HUES48 (cell line): ENCODE results near the gene ZNF20.
A peak's percentile ranks its signal among the peaks of the same experiment; 100 is the strongest.

ENCODE experiments used
- H3K27ac ChIP-seq: one replicate; pipeline ENCODE4 v1.7.0; 2013; ENCODE audit warnings: low read depth, low read length, inconsistent platforms
- H3K27me3 ChIP-seq: 2 replicates; pipeline ENCODE4 v1.6.1; 2013; ENCODE audit warnings: mild to moderate bottlenecking, low read length; ENCODE audit not compliant: control insufficient read depth, insufficient read depth
- H3K36me3 ChIP-seq: 2 replicates; pipeline ENCODE4 v1.6.1; 2013; ENCODE audit warnings: low read length; ENCODE audit not compliant: control insufficient read depth, insufficient read depth
- H3K4me1 ChIP-seq: 2 replicates; pipeline ENCODE4 v1.6.1; 2013; ENCODE audit warnings: mild to moderate bottlenecking, low read length; ENCODE audit not compliant: control insufficient read depth, insufficient read depth
- H3K4me3 ChIP-seq: 2 replicates; pipeline ENCODE4 v1.5.1; 2013; ENCODE audit warnings: mild to moderate bottlenecking, low read depth, low read length
- H3K9ac ChIP-seq: 2 replicates; pipeline ENCODE4 v1.6.1; 2013; ENCODE audit warnings: mild to moderate bottlenecking, low read depth, low read length, moderate library complexity
- H3K9me3 ChIP-seq: 2 replicates; pipeline ENCODE4 v1.6.1; 2013; ENCODE audit warnings: low read length; ENCODE audit not compliant: control insufficient read depth, insufficient read depth

ZNF20 gene

GRCh38 chr19:12139885-12140544 lies at the start of gene ZNF20:
Gene ZNF20 (minus strand): TSS chr19:12140350. CDS start chr19:12140182, 168 bp downstream.
- H3K4me3 ChIP-seq, result peak within 1 kb of the TSS; percentile 92
- H3K27ac ChIP-seq, result peak within 1 kb of the TSS; percentile 97
- peak within 1 kb of the TSS; percentile 79 for H3K9ac ChIP-seq
- no peaks in the 10 kb centered on the region for H3K27me3 ChIP-seq
- H3K9me3 ChIP-seq, result peaks cover 10% of the 10 kb centered on the region
- H3K36me3 ChIP-seq, result peaks cover 36% of the 10 kb centered on the region
- peaks cover 8% of the 10 kb centered on the region for H3K4me1 ChIP-seq

GRCh38 chr19:12187625-12188024 lies 47.5 kb upstream of the ZNF20 start:
- Histone ChIP-seq H3K36me3 (peaks cover 51% of the 10 kb centered on the region), H3K9me3 (peaks cover 82% of the 10 kb centered on the region), H3K4me1 (no peaks in the 10 kb centered on the region), H3K9ac (no peak overlapping the region), H3K4me3 (peak overlapping the region; percentile 35; the same call in 1 of the 2 replicates), H3K27me3 (no peaks in the 10 kb centered on the region), H3K27ac (no peak overlapping the region)

- H3K36me3 ChIP-seq, result 0 out of 2 replicates have a peak, but pooled peaks cover under 1% of the 10 kb centered on the region
- no peak overlapping the region for H3K9ac ChIP-seq
- H3K4me1 ChIP-seq, result no peaks in the 10 kb centered on the region
- no peaks in the 10 kb centered on the region for H3K27me3 ChIP-seq
- no peak overlapping the region for H3K4me3 ChIP-seq
- peaks cover 61% of the 10 kb centered on the region for H3K9me3 ChIP-seq
- H3K27ac ChIP-seq, result no peak overlapping the region
Observed at GRCh38 chr19:12180377-12180776, 40.2 kb upstream of the ZNF20 start.

GRCh38 chr19:12166626-12167025 lies 26.5 kb upstream of the ZNF20 start:
- H3K27me3 ChIP-seq, result no peaks in the 10 kb centered on the region
- H3K4me1 ChIP-seq, result no peaks in the 10 kb centered on the region
- H3K36me3 ChIP-seq, result peaks cover 4% of the 10 kb centered on the region; the same call in 1 of the 2 replicates
- no peak overlapping the region for H3K4me3 ChIP-seq
- no peak overlapping the region for H3K9ac ChIP-seq
- H3K27ac ChIP-seq, result no peak overlapping the region
- no peaks in the 10 kb centered on the region for H3K9me3 ChIP-seq

- no peaks in the 10 kb centered on the region for H3K4me1 ChIP-seq
- peak overlapping the region; percentile 85 for H3K4me3 ChIP-seq
- no peaks in the 10 kb centered on the region for H3K36me3 ChIP-seq
- no peaks in the 10 kb centered on the region for H3K9me3 ChIP-seq
- peak overlapping the region; percentile 64; the same call in 1 of the 2 replicates for H3K9ac ChIP-seq
- H3K27me3 ChIP-seq, result no peaks in the 10 kb centered on the region
- H3K27ac ChIP-seq, result no peak overlapping the region
Observed at GRCh38 chr19:12163826-12164225, 23.7 kb upstream of the ZNF20 start.

GRCh38 chr19:12162882-12163806 lies 23.0 kb upstream of the ZNF20 start, which contains the start of gene ZNF136:
Gene ZNF136 (plus strand): TSS chr19:12163096. CDS start chr19:12163204, 108 bp downstream.
- peak within 1 kb of the TSS; percentile 91 for H3K27ac ChIP-seq
- no peaks in the 10 kb centered on the region for H3K27me3 ChIP-seq
- no peaks in the 10 kb centered on the region for H3K36me3 ChIP-seq
- H3K4me1 ChIP-seq, result no peaks in the 10 kb centered on the region
- peak within 1 kb of the TSS; percentile 85 for H3K4me3 ChIP-seq
- H3K9me3 ChIP-seq, result no peaks in the 10 kb centered on the region
- H3K9ac ChIP-seq, result peak within 1 kb of the TSS; percentile 64

GRCh38 chr19:12162513-12162881 lies 22.3 kb upstream of the ZNF20 start:
- H3K4me3 ChIP-seq, result peak overlapping the region; percentile 85
- H3K36me3 ChIP-seq, result no peaks in the 10 kb centered on the region
- H3K27me3 ChIP-seq, result no peaks in the 10 kb centered on the region
- no peaks in the 10 kb centered on the region for H3K9me3 ChIP-seq
- H3K27ac ChIP-seq, result no peak overlapping the region
- no peaks in the 10 kb centered on the region for H3K4me1 ChIP-seq
- H3K9ac ChIP-seq, result no peak overlapping the region

GRCh38 chr19:12159773-12160414 lies 19.7 kb upstream of the ZNF20 start:
- Histone ChIP-seq H3K4me1 (peaks cover 6% of the 10 kb centered on the region; the same call in 1 of the 2 replicates), H3K4me3 (no peak overlapping the region), H3K27me3 (no peaks in the 10 kb centered on the region), H3K27ac (no peak overlapping the region), H3K36me3 (no peaks in the 10 kb centered on the region), H3K9ac (no peak overlapping the region), H3K9me3 (no peaks in the 10 kb centered on the region)

- peaks cover 14% of the 10 kb centered on the region for H3K36me3 ChIP-seq
- peak within 1 kb of the TSS; percentile 100 for H3K4me3 ChIP-seq
- H3K9me3 ChIP-seq, result no peaks in the 10 kb centered on the region
- peak within 1 kb of the TSS; percentile 99 for H3K9ac ChIP-seq
- H3K27ac ChIP-seq, result peak within 1 kb of the TSS; percentile 95
- H3K27me3 ChIP-seq, result no peaks in the 10 kb centered on the region
- peaks cover 6% of the 10 kb centered on the region; the same call in 1 of the 2 replicates for H3K4me1 ChIP-seq
Observed at GRCh38 chr19:12156223-12157058, 16.3 kb upstream of the ZNF20 start, which contains the start of gene ZNF625. Gene ZNF625 (minus strand): TSS chr19:12156734. CDS start chr19:12156558, 176 bp downstream.

GRCh38 chr19:12155324-12155860 lies 15.2 kb upstream of the ZNF20 start:
- Histone ChIP-seq H3K27me3 (no peaks in the 10 kb centered on the region), H3K9ac (peak overlapping the region; percentile 99), H3K36me3 (peaks cover 22% of the 10 kb centered on the region), H3K4me1 (peaks cover 6% of the 10 kb centered on the region; the same call in 1 of the 2 replicates), H3K9me3 (no peaks in the 10 kb centered on the region), H3K27ac (no peak overlapping the region), H3K4me3 (peak overlapping the region; percentile 100)
